Right ventricle myocardium inferior (tissue), 1 donor: ENCODE measurements around the gene UGT1A9. TPM values are rescaled to one million over a fixed set of nuclear protein-coding genes. Genes with fewer than 3 reads are reported as not detected.
A peak's percentile ranks its signal among the peaks of the same experiment; 100 is the strongest.
"Not testable (repeated sequence)": the region's sequence is repeated elsewhere in the genome, so short reads cannot be mapped to it uniquely, and the experiment has no call there.

Experiments
- ATAC-seq: fragments of 200-7000 bp; cut with Tn5 transposase; one replicate; pipeline ENCODE4 v1.9.1; 2020; ENCODE audit warnings: mild to moderate bottlenecking, moderate library complexity
- DNase-seq: peaks from one replicate; pipeline ENCODE4 v3.0.0; 2021; ENCODE audit errors: missing footprints
- intact Hi-C: fragments of 100-400 bp; cut with DNase I; formaldehyde crosslinking; loops from one replicate; pipeline ENCODE4 v1.11.0; 2022
- total RNA-seq: library from RNA; stranded (reverse); fragmentation: NEBNext Ultra II Directional; extraction: Animal tissue kit (Norgen Biotek cat#: 25700); gene quantifications from one replicate; pipeline ENCODE4 v1.2.1, GENCODE V29; 2021
- donor health status: DM: no; HTN: yes; CAD: no; lungs with severe emphysema.

Gene UGT1A9
- total RNA-seq, 1 donor from 2014 or later = not detected

DNA sequence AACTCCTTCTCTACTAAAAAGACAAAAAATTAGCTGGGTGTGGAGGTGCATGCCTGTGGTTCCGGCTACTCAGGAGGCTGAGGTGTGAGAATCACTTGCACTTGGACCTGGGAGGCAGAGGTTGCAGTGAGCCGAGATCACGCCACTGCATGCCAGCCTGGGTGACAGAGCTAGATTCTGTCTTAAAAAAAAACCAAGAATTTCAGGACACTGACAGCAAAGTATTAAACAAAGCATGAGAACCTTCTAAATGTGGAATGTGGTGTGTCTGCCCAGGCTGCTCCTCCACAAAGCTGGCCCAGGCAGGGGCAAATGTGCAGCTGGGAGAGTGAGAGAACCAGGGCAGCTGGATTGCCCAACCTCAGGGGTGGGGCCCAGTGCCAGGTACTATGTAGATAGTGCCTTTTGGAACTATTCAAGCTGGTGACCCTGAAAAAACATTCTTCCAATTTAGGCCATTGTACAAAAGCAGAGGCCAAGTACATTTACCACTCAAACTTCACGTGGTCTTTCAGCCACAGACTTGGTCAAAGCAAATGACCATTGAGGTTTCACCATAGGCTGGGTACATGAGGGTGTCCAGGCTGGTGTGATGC lies 34.3 kb downstream of the UGT1A9 start:
- ATAC-seq = no peak
- intact Hi-C loops = no loop called here
- no peak for DNase-seq

DNA sequence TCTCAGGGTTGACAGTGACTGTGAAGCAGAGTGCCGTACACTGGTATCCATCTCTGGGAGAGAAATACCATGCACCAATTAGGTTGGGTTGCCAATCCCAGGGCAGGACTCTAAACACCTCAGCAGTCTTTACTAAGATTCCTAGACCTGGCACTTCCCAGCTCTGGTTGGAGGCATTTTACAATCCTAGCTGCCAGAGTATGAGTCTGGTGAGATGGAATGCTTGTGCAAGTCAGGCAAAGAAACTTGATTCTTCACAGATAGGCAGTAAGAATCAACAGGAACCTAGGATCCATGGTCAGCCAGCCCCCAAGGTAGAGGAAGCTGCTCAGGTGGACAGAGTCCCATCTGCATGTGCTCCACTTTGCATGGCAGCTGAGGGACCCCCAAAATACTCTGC lies 35.0 kb downstream of the UGT1A9 start:
- intact Hi-C loops = no loop called here
- ATAC-seq (no peak), DNase-seq (no peak)

DNA sequence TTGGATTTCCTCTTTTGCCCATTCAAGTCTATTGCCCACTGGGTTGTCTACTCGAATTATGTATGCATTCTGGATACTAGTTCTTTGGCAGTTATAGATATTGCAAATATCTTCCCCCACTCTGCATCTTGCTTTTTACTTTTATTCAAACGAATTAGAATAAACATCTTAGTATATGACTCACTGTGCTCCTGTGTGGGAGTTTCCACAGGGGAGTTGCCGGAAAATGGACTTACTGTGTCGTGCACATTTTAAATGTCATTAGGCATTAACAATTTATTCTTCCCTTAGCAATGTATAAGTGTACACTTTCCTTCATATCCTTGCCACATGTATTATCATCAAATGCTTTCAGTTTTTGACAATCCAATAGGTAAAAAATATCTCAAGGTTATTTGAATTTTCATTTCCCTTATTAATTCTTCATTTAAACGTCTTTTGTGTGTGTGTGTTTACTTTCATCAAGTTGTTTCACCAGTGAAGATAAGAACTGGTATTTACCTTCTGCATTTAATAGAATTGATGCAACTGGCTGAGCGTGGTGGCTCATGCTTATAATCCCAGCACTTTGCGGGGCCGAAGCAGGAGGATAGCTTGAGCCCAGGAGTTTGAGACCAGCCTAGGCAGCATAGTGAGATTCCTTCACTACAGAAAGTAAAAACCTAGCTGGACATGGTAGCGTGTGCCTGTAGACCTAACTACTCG lies 36.4 kb downstream of the UGT1A9 start:
- intact Hi-C loops = no loop called here
- DNase-seq = no peak
- ATAC-seq = no peak

DNA sequence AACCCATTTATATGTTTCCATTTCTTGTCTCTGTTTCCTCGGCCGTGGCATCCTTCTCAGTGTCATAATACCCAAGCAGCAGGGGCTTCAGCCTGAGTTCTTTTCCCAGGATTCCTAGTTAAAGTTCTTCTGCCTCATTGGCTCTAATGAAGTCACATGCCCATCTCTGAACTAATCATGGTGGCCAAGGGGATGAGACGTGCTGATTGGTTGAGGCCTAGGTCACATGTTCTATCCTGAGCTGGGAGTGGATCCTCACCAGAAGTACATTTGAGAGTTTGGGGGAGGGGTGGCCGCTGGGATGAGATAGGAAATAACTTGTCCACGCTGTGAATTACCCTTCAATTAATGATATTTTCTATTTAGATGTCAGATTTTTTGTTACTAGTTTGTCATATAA lies 37.2 kb downstream of the UGT1A9 start:
- DNase-seq (no peak), ATAC-seq (no peak)
- intact Hi-C loops = no loop called here

DNA sequence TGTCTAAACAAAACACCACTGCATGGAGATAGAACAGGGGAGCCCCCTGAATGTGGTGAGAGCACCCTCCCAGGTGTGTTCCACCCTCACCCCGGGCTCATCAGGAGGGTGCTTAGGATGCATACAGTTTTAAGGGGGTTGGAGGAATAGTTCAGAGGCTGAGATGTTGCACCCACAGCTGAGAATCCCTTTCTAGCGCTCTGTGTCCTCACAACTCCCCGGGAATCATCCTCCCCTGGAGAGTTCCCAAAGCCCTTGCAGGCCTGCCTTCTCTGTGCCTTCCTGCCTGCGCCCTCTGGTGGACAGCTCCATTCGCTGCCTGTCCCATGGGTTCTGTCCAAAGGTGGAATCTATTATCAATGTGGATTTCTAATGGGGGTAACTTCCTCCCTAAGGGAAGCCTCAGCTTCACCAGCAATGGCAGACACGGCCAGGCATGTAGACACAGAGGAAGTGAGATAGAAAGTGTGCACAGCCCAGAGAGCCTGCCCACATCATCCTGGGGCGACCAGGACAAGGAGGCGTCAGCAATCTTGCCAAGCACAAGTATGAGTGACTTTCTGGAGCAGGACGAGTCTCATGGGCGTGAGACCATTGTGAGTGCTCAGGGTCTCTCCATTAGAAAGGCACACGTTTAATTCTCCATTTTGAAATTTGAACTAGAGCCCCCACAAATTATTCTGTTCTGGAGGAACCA lies 39.8 kb downstream of the UGT1A9 start:
- intact Hi-C loops = no loop called here
- peak; percentile 68 for ATAC-seq

DNA sequence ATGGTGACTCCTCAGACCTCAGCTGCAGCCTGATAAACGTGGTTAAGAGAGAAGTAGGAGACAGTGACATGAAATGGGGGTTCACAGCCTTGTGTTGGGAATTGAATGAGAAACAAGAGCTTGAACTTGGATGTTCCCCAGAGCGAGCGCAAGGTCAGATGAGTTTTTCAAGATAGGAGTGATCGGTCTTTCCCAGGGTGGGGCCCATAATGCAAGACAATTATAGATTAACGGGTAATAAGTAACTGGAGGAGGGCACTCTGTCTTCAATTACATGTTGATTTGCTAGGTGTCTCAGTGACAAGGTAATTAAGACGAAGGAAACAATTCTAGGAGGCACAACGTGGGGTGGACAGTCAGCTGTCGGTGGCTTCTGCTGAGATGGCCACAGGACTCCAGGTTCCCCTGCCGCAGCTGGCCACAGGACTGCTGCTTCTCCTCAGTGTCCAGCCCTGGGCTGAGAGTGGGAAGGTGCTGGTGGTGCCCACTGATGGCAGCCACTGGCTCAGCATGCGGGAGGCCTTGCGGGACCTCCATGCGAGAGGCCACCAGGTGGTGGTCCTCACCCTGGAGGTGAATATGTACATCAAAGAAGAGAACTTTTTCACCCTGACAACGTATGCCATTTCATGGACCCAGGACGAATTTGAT lies 41.0 kb downstream of the UGT1A9 start, which contains the start of gene UGT1A5:
TSS of gene UGT1A5 (plus strand) at position 297 of the 651 bp plus-strand sequence. CDS start at position 382, 85 bp downstream.
- intact Hi-C loops = no loop called here
- ATAC-seq (no peak), DNase-seq (no peak)

More for the DNA sequence above, 39.8 kb downstream of the UGT1A9 start:
- no peak for DNase-seq

DNA sequence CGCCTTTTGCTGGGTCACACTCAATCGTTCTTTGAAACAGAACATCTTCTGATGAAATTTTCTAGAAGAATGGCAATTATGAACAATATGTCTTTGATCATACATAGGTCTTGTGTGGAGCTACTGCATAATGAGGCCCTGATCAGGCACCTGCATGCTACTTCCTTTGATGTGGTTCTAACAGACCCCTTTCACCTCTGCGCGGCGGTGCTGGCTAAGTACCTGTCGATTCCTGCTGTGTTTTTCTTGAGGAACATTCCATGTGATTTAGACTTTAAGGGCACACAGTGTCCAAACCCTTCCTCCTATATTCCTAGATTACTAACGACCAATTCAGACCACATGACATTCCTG lies 41.5 kb downstream of the UGT1A9 start:
- ATAC-seq = no peak

DNA sequence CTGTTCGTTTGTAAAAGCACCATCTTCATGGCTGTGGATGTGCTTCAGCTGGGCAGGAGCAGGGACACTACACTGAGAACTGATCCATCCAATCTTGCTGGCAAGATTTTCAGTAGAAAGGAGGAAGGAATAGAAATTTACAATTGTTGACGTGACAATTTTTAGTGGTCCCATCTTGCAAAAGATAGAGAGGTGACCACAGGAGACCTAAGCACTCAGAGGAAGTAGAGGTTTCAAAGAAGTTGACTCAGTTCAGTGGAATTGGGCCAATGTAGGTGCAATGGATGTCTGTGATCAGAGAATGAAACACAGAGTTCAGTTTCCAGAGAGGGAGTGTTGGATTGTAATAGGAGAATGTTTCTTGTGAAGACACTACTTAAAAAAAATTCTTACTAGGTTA lies 42.4 kb downstream of the UGT1A9 start:
- no peak for DNase-seq
- ATAC-seq = no peak
- intact Hi-C loops = no loop called here

More for the DNA sequence above, 41.5 kb downstream of the UGT1A9 start:
- intact Hi-C loops = no loop called here
- no peak for DNase-seq

DNA sequence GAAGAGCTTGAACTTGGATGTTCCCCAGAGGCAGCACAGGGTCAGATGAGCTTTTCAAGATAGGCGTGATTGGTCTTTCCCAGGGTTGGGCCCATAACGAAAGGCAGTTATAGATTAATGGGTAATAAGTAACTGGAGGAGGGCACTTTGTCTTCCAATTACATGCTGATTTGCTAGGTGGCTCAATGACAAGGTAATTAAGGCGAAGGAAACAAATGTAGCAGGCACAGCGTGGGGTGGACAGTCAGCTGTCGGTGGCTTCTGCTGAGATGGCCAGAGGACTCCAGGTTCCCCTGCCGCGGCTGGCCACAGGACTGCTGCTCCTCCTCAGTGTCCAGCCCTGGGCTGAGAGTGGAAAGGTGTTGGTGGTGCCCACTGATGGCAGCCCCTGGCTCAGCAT lies 46.9 kb downstream of the UGT1A9 start, which contains the start of gene UGT1A4:
TSS of gene UGT1A4 (plus strand) at position 185 of the 400 bp plus-strand sequence. CDS start at position 270, 85 bp downstream.
- intact Hi-C loops = no loop called here
- DNase-seq (no peak), ATAC-seq (no peak)

DNA sequence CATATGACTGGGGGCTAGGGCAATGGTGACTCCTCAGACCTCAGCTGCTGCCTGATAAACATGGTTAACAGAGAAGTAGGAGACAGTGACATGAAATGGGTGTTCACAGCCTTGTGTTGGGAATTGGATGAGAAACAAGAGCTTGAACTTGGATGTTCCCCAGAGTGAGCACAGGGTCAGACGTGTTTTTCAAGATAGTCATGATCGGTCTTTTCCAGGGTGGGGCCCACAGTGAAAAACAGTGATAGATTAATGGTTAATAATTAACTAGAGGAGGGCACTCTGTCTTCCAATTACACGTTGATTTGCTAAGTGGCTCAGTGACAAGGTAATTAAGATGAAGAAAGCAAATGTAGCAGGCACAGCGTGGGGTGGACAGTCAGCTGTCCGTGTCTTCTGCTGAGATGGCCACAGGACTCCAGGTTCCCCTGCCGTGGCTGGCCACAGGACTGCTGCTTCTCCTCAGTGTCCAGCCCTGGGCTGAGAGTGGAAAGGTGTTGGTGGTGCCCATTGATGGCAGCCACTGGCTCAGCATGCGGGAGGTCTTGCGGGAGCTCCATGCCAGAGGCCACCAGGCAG lies 57.1 kb downstream of the UGT1A9 start, which contains the start of gene UGT1A3:
TSS of gene UGT1A3 (plus strand) at position 320 of the 579 bp plus-strand sequence. CDS start at position 405, 85 bp downstream.
- DNase-seq = no peak
- intact Hi-C loops = no loop called here
- no peak for ATAC-seq

DNA sequence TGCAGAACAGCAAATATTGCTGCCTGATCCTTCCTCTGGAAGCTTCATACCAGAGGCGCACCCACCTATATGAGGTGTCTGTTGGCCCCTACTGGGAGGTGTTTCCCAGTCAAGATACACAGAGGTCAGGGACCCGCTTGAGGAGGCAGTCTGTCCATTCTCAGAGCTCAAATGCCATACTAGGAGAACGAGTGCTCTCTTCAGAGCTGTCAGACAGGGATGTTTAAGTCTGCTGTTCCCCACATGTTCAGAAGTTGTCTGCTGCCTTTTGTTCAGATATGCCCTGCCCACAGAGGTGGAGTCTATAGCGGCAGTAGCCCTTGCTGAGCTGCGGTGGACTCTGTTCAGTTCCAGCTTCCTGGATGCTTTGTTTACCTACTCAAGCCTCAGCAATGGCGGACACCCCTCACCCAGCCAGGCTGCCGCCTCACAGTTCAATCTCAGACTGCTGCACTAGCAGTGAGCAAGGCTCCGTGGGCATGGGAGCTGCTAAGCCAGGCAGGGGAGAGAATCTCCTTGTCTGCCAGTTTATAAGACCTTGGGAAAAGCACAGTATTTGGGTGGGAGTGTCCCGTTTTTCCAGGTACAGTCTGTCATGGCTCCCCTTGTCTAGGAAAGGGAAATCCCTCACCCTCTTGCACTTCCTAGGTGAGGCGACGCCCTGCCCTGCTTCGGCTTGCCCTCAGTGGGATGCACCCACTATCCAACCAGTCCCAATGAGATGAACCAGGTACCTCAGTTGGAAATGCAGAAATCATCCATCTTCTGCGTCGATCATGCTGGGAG lies 65.4 kb downstream of the UGT1A9 start:
- intact Hi-C loops, ATAC-seq: not testable (repeated sequence)

DNA sequence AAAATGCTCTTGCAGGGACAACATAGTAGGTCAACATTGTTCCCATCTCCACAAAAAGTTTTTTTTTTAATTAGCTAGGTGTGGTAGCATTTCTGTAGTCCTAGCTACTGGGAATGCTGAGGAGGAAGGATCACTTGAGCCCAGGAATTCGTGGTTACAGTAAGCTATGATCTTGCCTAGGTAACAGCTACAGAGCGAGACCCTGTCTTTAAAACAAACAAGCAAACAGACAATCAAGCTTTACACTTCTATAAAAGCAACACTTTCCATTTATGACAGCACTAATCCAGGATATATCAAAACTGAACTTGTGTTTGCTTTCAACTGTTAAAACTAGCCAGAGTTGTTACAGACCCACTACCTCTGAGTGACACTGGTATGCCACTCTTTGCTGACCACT lies 69.2 kb downstream of the UGT1A9 start:
- DNase-seq (no peak), ATAC-seq (no peak)
- intact Hi-C loops = no loop called here

More for the DNA sequence above, 65.4 kb downstream of the UGT1A9 start:
- not testable (repeated sequence) for DNase-seq

DNA sequence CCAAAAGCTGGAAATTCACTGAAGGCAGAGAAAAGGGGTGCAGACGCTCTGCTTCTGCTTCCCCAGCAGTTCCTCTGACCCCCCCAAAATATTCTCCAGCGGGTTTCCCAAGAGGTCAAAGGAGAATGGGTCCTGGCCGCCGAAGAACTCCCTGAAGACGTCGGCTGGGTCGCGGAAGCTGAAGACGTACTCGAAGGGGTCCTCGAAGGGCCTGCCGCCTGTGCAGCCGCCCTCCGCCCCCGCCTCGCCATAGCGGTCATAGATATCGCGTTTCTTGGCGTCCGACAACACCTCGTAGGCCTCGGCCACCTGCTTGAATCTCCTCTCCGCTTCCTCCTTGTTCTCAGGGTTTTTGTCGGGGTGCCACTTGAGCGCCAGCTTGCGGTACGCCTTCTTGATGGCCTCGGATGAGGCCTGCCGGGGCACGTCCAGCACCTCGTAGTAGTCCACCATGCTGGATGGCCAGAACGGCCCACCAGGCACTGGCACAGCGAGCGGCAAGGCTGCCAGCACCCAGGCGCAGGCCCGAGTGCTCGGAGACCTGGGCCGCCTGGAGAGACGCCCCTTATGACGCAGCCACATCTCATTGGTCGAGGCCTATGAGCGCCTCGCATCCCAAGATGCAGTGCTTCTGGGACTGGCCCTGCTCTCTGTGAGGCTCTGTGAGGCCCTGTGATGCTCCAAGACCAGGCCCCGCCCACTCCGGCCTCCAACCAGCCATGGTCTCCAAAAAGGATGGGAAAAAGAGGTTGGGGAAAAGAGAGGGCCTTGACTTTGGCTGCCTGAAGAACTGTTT lies 72.0 kb downstream of the UGT1A9 start:
- ATAC-seq (no peak), DNase-seq (peak; percentile 58)
- intact Hi-C loops = no loop called here

DNA sequence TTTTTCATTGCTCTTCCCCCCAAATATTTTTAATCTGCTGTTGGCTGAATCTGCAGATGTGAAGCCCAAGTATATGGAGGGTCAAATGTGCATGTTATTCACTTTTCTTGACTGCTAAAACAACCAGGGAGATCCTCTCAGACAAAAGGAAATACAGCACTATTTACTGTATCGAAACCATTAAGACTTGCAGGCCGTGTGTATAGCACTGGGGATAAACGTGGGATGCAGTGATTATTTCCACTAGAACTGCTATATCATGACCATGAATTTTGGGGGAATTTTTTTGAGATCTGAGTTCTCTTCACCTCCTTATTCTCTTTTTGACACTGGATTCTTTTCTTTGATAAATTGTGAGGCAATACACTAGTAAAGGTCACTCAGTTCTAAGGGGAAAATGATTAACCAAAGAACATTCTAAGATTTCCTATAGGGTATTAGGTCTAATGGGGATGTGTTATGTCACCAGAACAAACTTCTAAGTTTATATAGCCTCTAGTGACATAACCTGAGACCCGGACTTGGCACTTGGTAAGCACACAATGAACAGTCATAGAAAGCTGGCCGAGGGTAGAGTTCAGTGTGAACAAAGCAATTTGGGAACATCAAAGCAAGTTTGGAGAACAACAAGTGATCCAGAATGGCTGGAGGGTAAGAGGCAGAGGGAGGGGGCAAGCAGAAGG lies 73.5 kb downstream of the UGT1A9 start:
- no peak for DNase-seq
- no peak for ATAC-seq
- intact Hi-C loops = no loop called here

DNA sequence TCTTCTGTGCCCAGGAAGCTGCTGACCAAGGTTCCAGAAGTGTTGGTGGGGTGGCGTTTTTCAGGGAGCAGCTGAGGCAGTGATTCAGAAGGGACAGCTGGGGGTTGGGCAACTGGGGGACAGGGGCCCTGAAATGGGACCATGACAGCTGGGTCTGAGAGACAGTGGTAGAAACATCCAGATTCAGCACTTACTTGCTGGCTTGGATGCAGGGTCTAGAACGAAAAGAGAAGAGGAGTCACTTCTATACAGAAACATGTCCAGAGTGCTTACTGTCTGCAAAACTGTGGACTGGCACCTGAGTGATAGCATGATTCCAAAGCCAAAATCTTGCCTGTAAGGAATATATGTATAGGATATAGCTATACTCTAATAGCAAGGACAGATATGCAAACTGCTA lies 74.1 kb downstream of the UGT1A9 start:
- DNase-seq, intact Hi-C loops, ATAC-seq: not testable (repeated sequence)

DNA sequence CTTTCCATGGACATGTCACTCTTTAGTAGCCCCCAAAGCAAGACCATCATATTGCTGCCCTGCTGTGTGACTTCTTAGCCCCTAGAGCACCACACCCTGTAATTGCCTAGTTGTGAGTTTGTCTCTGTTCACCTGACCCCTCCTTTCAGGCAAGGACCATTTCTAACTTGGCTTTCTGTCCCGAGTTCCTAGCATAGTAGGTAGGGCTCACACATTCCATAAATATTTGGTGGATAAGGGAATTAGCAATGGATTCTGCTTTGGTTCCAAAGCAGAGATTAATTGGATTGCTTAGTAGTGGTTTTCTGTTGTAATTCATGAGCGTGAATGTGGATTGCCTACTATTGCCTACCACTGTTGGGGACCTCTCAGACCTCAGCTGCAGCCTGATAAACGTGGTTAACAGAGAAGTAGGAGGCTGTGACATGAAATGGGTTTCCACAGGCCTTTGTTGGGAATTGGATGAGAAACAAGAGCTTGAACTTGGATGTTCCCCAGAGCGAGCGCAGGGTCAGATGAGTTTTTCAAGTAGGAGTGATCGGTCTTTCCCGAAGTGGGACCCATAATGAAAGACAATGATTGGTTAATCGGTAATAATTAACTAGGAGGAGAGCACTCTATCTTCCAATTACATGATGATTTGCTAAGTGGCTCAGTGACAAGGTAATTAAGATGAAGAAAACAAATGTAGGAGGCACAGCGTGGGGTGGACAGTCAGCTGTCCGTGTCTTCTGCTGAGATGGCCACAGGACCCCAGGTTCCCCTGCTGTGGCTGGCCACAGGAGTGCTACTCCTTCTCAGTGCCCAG lies 75.0 kb downstream of the UGT1A9 start:
- intact Hi-C loops = no loop called here
- no peak for DNase-seq
- ATAC-seq = no peak
